ENCODE data around the gene USH1G. TPM values are rescaled to one million over a fixed set of nuclear protein-coding genes. Genes with fewer than 3 reads are reported as not detected.

Gene USH1G
- total and polyA plus RNA-seq, 2 of the 13 experiments (the other 11 are each of a cell fraction or from before 2014, with no cell fraction given): 0.04 TPM; not detected in 1

DNA sequence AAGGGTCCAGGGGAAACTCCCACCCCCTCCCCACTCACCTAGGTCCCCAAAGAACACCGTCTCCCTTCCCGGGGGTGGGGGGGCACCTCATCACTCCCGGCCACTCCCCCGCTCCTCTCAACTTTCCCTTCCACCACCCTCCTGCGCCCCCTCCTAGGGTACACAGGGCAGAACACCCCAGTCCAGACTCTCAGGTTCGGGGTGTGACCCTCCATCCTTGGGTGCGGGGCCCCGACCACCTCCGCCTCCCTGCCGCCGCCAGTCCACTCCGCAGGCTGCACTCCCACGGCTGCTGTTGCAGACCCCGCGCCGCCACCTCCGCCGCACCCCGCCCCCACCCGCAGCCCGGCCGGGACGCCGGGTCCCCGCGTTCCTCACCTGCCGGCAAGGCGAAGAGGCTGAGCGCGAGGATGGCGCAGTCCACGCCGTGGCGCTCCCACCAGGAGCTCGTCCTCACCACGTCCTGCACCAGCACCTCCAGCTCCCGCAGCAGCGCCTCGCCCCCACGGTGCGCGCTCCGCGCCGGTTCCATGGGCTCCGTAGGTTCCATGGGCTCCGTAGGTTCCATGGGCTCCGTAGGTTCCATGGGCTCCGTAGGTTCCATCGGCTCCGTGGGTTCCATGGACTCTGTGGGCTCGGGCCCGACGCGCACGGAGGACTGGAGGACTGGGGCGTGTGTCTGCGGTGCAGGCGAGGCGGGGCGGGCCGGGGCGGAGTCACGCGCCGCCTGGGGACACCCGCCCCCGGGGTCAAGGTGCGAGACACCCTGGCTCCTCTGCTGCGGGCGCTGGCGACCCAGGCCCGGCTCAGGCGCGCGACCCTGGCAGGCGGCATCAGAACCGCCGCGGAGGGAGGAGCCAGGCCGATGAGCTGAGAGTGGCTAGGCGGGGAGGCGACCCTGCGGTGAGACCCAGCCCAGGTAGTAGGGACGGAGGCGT, 29.8 kb downstream of the USH1G start, which contains the start of gene FADS6:
TSS of gene FADS6 (minus strand) at position 660 of the 938 bp plus-strand sequence. CDS start at position 622, 38 bp downstream.
- no peaks in the 10 kb centered on the region for H4K20me1 ChIP-seq (ENCODE audit: insufficient read depth, low read length)
- in situ Hi-C loops (cut with HindIII; ENCODE audit: extremely low pct_ligation_motif_present, low pct_unique_long_range_greater_than_20kb) (no loop called here), intact Hi-C loops (cut with micrococcal nuclease; ENCODE audit: unreplicated experiment) (no loop called here)
- no peaks in the 10 kb centered on the region for H3K79me2 ChIP-seq (ENCODE audit: insufficient read depth, low read length)
- peak within 1 kb of the TSS; percentile 77 for H3K4me2 ChIP-seq (ENCODE audit: low read depth, low read length)
- peak within 1 kb of the TSS; percentile 26 to 61 (median 41); a peak in 4 of 6 replicates for H3K4me3 ChIP-seq (replicated peaks in 1 of 3; ENCODE audit: insufficient read depth in 1 of 3, low read depth in 2 of 3, low read length in 3 of 3)
- DNase-seq (ENCODE audit: low spot score) (no peak), ATAC-seq (peak; percentile 61), FAIRE-seq (no peak)
- no peak within 1 kb of the TSS for H2AFZ ChIP-seq (ENCODE audit: low read length)
- H3K27ac ChIP-seq (ENCODE audit: extremely low read length, insufficient read depth, low read length): no peak within 1 kb of the TSS
- peaks cover 10 to 71% of the 10 kb centered on the region in 2 experiments for H3K27me3 ChIP-seq (ENCODE audit: control insufficient read depth in 1 of 2, insufficient read depth in 2 of 2, low read length in 2 of 2)
- H3K4me1 ChIP-seq (ENCODE audit: insufficient read depth, low read length): peaks cover 26% of the 10 kb centered on the region
- CTCF ChIA-PET (ENCODE audit: low intra/inter-chr PET ratio, low total read pairs): no interaction called here
- POLR2A ChIA-PET: interaction anchor here (1.4 kb wide), 1 partner anchor 20 kb away, joined by 9 read pairs; the partner anchor contains the start of gene FDXR
- no peaks in the 10 kb centered on the region for H3K9me3 ChIP-seq (ENCODE audit: low read length)
- 51% methylated on average over 48 of the region's 86 CpGs for WGBS (ENCODE audit: low lambda C conversion rate)
- no peaks in the 10 kb centered on the region for H3K36me3 ChIP-seq (replicated peaks in 1 of 2; ENCODE audit: control insufficient read depth in 1 of 2, insufficient read depth in 2 of 2, low read length in 2 of 2)
- no peak within 1 kb of the TSS for H3K9ac ChIP-seq (ENCODE audit: insufficient read depth, low read depth, low read length)
- no TSS peak for BruUV-seq (replicated peaks)
- TF ChIP-seq ZNF274 (CRISPR knock-in tag; IDR thresholded peaks at IDR 0.05) (0 out of 2 replicates have a peak, but pooled peaks have one; percentile 41), NFKB2 (CRISPR knock-in tag; IDR thresholded peaks at IDR 0.05; ENCODE audit: borderline replicate concordance) (peak; percentile 56; the same call in 1 of the 2 replicates), FOXJ3 (CRISPR knock-in tag; IDR thresholded peaks at IDR 0.05; ENCODE audit: borderline replicate concordance) (no peak), HNRNPLL (IDR thresholded peaks at IDR 0.05; ENCODE audit: low read depth, low read length, poor library complexity, severe bottlenecking) (peak; percentile 17), ZNF121 (CRISPR knock-in tag; IDR thresholded peaks at IDR 0.05) (peak; percentile 80), NR2C2 (CRISPR knock-in tag; IDR thresholded peaks at IDR 0.05; ENCODE audit: borderline replicate concordance) (peak; percentile 38; the same call in 1 of the 2 replicates), MTA1 (CRISPR knock-in tag; IDR thresholded peaks at IDR 0.05; ENCODE audit: borderline replicate concordance) (0 out of 2 replicates have a peak, but pooled peaks have one; percentile 52)
- TF ChIP-seq, protein P1, sequence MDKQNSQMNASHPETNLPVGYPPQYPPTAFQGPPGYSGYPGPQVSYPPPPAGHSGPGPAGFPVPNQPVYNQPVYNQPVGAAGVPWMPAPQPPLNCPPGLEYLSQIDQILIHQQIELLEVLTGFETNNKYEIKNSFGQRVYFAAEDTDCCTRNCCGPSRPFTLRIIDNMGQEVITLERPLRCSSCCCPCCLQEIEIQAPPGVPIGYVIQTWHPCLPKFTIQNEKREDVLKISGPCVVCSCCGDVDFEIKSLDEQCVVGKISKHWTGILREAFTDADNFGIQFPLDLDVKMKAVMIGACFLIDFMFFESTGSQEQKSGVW (CRISPR knock-in tag; IDR thresholded peaks at IDR 0.05; ENCODE audit: borderline replicate concordance): no peak
- TF ChIP-seq, protein P2, sequence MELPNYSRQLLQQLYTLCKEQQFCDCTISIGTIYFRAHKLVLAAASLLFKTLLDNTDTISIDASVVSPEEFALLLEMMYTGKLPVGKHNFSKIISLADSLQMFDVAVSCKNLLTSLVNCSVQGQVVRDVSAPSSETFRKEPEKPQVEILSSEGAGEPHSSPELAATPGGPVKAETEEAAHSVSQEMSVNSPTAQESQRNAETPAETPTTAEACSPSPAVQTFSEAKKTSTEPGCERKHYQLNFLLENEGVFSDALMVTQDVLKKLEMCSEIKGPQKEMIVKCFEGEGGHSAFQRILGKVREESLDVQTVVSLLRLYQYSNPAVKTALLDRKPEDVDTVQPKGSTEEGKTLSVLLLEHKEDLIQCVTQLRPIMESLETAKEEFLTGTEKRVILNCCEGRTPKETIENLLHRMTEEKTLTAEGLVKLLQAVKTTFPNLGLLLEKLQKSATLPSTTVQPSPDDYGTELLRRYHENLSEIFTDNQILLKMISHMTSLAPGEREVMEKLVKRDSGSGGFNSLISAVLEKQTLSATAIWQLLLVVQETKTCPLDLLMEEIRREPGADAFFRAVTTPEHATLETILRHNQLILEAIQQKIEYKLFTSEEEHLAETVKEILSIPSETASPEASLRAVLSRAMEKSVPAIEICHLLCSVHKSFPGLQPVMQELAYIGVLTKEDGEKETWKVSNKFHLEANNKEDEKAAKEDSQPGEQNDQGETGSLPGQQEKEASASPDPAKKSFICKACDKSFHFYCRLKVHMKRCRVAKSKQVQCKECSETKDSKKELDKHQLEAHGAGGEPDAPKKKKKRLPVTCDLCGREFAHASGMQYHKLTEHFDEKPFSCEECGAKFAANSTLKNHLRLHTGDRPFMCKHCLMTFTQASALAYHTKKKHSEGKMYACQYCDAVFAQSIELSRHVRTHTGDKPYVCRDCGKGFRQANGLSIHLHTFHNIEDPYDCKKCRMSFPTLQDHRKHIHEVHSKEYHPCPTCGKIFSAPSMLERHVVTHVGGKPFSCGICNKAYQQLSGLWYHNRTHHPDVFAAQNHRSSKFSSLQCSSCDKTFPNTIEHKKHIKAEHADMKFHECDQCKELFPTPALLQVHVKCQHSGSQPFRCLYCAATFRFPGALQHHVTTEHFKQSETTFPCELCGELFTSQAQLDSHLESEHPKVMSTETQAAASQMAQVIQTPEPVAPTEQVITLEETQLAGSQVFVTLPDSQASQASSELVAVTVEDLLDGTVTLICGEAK (IDR thresholded peaks at IDR 0.05): no peak
- TF ChIP-seq, protein P2 (CRISPR knock-in tag; IDR thresholded peaks at IDR 0.05): 0 out of 2 replicates have a peak, but pooled peaks have one; percentile 26
- TF ChIP-seq, protein P3, sequence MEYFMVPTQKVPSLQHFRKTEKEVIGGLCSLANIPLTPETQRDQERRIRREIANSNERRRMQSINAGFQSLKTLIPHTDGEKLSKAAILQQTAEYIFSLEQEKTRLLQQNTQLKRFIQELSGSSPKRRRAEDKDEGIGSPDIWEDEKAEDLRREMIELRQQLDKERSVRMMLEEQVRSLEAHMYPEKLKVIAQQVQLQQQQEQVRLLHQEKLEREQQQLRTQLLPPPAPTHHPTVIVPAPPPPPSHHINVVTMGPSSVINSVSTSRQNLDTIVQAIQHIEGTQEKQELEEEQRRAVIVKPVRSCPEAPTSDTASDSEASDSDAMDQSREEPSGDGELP (IDR thresholded peaks at IDR 0.05; ENCODE audit: borderline replicate concordance, low read depth): no peak

All from HepG2 (cell line).